ENCODE results near the gene ENO3.

- TF ChIP-seq, protein P1, sequence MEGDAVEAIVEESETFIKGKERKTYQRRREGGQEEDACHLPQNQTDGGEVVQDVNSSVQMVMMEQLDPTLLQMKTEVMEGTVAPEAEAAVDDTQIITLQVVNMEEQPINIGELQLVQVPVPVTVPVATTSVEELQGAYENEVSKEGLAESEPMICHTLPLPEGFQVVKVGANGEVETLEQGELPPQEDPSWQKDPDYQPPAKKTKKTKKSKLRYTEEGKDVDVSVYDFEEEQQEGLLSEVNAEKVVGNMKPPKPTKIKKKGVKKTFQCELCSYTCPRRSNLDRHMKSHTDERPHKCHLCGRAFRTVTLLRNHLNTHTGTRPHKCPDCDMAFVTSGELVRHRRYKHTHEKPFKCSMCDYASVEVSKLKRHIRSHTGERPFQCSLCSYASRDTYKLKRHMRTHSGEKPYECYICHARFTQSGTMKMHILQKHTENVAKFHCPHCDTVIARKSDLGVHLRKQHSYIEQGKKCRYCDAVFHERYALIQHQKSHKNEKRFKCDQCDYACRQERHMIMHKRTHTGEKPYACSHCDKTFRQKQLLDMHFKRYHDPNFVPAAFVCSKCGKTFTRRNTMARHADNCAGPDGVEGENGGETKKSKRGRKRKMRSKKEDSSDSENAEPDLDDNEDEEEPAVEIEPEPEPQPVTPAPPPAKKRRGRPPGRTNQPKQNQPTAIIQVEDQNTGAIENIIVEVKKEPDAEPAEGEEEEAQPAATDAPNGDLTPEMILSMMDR (IDR thresholded peaks at IDR 0.05): no peak
- TF ChIP-seq POLR2A (IDR thresholded peaks at IDR 0.05): no peak
These were observed 22.6 kb downstream of the ENO3 start for GRCh38 chr17:4973256-4974114.
